ENCODE results near the gene PCAT6. TPM values are rescaled to one million over a fixed set of nuclear protein-coding genes. Genes with fewer than 3 reads are reported as not detected.

Gene PCAT6
- total and polyA plus RNA-seq, 2 of the 8 experiments (the other 6 are each of a cell fraction or from before 2014, with no cell fraction given): 4.6 to 14.7 TPM

DNA sequence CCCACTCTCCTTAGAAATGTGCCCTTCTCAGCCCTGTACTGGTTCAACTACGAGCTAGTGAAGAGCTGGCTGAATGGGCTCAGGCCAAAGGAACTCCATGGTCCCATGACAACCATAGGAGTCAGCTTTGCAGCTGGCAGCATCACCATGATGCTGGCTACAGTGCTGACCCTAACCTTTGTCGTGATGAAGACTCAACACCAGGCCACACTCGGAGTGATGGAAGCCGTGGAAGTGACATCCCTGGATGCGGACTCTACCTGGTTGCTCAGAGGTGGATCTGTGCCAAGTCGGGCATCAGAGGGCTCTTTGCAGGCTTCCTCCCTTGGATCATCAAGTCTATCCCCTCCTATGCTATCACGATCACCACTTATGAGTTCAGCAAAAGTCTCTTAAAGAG is 14.1 kb upstream of the PCAT6 start (continued):
- TF ChIP-seq TBP (IDR thresholded peaks at IDR 0.05; ENCODE audit: low read depth, low read length) (no peak), TCF12 (IDR thresholded peaks at IDR 0.05; ENCODE audit: low read depth, low read length) (no peak), TAF1 (IDR thresholded peaks at IDR 0.05; ENCODE audit: low read depth, low read length) (no peak), KDM4A (IDR thresholded peaks at IDR 0.05; ENCODE audit: low read depth, low read length, severe bottlenecking) (no peak), GABPA (IDR thresholded peaks at IDR 0.05; ENCODE audit: borderline replicate concordance, insufficient read depth, low read length) (no peak), CBX8 (IDR thresholded peaks at IDR 0.05; ENCODE audit: borderline replicate concordance, low read depth, low read length) (no peak)
